HG02623 (cell line): ENCODE measurements around the gene RXFP4.
"Not testable (repeated sequence)": the region's sequence is repeated elsewhere in the genome, so short reads cannot be mapped to it uniquely, and the experiment has no call there.

Source experiments
- ATAC-seq: cut with Tn5 transposase; IDR thresholded peaks from one replicate; pipeline ENCODE4 v1.9.1; 2021; ENCODE audit warnings: moderate library complexity; ENCODE audit not compliant: unreplicated experiment

Gene RXFP4

DNA sequence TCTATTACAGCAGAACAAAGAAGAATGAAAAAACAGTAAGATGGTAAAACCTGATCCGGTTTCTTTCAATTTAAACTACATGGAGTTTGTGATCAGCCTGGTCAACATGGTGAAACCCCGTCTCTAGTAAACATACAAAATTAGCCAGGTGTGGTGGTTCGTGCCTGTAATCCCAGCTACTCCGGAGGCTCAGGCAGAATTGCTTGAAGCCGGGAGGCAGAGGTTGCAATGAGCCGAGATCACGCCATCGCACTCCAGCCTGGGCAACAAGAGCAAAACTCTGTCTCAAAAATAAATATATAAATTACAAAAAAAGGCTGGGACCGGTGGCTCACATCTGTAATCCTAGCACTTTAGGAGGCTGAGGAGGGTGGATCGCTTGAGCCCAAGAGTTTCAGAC lies 10.7 kb upstream of the RXFP4 start:
- not testable (repeated sequence) for ATAC-seq

- ATAC-seq = no peak
Observed at GRCh38 chr1:155931332-155932038, 10.0 kb upstream of the RXFP4 start.

DNA sequence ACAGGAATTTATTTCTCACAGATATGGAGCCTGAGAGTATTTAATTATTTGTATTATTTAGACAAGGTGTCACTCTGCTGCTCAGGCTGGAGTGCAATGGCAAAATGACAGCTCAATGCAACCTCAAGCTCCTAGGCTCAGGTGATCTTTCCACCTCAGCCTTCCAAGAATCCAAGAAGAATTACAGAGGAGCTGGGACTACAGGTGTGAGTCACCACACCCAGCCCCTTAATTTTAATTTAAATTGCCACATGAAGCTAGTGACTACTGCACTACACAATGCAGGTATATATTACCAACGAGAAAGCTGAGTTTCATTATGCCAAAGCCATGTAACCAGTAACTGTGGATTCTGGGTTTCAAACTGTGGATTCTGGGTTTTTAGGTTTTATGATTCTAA lies 9.4 kb upstream of the RXFP4 start:
- no peak for ATAC-seq

DNA sequence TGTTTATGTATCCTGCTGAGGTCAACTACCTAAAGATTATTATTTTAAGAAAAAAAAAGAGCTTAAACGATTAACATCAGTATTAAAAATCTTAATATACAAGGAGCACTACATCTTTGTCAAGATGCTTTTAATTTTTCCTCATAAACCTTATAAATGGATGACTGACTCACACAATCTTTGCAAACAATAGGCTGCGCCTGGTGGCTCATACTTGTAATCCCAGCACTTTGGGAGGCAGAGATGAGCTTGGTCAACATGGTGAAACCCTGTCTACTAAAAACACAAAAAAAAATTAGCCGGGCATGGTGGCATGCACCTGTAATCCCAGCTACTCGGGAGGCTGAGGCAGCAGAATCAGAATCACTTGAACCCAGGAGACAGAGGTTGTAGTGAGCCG lies 9.0 kb upstream of the RXFP4 start:
- no peak for ATAC-seq

- ATAC-seq = no peak
Observed at GRCh38 chr1:155933591-155934096, 7.8 kb upstream of the RXFP4 start.

DNA sequence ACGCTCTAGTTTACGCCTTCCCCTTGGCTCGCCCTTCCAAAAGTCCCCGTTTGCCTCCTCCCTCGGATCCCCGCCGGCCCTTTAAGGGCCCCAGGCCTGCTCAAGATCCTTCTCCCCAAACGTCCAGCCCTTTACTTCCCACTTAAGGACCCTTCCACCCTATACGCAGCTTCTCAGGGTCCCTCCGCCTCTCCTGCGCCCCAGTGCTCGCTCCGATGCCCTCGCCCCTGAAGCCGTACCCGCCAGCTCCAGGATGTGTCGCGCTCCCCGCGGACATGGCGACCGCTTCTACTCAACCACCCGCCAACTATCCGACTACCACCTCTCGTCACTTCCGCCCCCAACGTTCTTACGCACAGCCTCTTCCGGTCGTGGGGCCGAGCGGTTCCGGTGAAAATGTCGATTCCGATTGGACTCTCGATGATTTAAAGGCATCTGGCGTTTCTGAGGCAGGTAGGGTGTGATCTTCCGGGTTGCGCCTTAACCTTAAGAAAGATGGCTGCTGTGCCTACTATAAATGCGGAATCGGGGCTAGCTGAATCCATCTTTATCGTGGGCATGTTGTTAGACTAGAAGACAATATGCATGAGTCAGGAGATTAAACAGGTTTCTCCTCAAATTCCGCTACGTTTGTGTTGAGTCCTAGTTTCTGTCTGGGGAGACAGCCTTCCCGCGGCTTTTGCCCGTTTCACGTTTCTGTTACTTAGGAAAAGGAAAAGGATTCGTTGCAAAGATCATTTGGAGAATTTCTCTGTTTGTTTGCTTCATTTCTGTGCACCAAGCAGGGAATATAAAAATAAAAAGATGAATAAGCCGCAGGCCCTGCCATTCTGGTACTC lies 7.1 kb upstream of the RXFP4 start, which contains the start of gene KHDC4:
TSS of gene KHDC4 (minus strand) at position 317 of the 839 bp plus-strand sequence. CDS start at position 277, 40 bp downstream.
- ATAC-seq = peak; percentile 91

DNA sequence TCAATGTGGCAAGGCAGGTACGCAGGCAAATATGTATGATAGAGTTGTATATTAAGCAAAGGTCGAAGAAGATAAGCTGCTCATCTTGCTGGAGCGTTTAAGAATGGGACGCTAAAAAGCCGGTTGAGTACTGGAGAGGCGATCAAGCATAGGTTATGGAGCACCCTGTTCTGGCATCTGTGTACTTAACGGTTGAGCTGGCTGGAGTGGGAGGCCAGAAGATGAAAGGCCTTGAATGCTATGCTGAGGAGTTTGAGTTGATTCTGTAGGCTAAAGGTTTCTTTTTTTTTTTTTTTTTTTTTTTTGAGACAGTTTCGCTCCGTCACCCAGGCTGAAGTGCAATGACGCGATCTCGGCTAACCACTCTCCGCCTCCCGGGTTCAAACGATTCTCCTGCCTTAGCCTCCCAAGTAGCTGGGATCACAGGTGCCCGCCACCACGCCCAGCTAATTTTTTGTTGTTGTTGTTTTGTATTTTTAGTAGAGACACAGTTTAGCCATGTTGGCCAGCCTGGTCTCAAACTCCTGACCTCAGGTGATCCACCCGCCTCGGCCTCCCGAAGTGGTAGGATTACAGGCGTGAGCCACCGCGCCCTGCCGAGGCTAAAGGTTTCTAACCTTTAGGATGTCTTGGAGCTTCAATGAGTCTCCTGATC lies 6.4 kb upstream of the RXFP4 start:
- no peak for ATAC-seq

- ATAC-seq = no peak
Observed at GRCh38 chr1:155938220-155938627, 3.2 kb upstream of the RXFP4 start.

- ATAC-seq = no peak
Observed at GRCh38 chr1:155940482-155940992, 901 bp upstream of the RXFP4 start.

DNA sequence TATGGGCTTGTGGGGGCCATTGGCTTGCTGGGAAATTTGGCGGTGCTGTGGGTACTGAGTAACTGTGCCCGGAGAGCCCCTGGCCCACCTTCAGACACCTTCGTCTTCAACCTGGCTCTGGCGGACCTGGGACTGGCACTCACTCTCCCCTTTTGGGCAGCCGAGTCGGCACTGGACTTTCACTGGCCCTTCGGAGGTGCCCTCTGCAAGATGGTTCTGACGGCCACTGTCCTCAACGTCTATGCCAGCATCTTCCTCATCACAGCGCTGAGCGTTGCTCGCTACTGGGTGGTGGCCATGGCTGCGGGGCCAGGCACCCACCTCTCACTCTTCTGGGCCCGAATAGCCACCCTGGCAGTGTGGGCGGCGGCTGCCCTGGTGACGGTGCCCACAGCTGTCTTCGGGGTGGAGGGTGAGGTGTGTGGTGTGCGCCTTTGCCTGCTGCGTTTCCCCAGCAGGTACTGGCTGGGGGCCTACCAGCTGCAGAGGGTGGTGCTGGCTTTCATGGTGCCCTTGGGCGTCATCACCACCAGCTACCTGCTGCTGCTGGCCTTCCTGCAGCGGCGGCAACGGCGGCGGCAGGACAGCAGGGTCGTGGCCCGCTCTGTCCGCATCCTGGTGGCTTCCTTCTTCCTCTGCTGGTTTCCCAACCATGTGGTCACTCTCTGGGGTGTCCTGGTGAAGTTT lies 550 bp downstream of the RXFP4 start:
- ATAC-seq = no peak

DNA sequence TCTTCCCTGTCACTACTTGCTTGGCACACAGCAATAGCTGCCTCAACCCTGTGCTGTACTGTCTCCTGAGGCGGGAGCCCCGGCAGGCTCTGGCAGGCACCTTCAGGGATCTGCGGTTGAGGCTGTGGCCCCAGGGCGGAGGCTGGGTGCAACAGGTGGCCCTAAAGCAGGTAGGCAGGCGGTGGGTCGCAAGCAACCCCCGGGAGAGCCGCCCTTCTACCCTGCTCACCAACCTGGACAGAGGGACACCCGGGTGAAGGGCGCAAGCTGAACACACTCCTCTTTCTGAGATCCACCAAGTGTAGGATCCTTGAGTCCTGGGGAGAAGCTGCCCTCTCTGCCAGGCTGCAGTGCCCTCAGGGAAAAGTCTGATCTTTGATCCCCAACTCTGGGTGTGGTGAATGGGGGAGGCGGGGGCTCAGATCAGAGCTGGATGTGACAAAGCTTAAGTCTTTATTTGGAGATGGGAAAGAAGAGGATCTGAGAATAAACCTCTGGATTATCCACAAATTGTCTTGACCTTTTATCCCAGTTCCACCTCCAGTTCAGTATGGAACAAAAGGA lies 1.2 kb downstream of the RXFP4 start:
- ATAC-seq = no peak

GRCh38 chr1:155944444-155944799 lies 3.0 kb downstream of the RXFP4 start:
- no peak for ATAC-seq

DNA sequence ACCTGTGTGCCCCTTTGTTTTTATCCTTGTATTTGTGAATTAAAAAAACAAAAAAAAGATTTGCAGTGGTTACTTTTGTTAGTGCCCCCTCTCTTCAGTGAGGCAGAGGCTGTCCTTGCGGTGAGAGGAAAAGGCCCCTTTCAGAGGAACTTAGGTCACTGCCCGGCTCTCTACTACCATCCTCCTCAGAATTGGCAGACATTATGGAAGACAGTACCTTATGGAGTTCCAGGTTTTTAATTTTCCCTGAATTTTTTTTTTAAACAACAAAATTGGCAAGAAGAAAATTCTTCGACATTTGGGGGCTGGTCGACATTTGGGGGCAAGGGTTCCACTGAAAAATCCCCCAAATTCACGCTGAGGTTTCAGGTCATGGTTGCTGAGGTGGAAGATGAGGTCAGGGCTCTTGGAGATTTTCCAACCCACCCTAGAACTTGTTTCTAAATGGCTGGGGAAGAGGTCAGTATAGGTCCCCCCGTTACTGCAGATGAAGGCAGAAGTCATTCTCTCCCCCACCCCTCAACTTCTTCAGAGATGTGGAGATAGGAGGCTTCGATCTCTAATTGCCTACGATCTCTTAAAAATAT lies 5.3 kb downstream of the RXFP4 start:
- ATAC-seq = peak; percentile 15

GRCh38 chr1:155947292-155947691 lies 5.9 kb downstream of the RXFP4 start:
- ATAC-seq = no peak

- no peak for ATAC-seq
Observed at GRCh38 chr1:155947741-155948140, 6.3 kb downstream of the RXFP4 start.

- no peak for ATAC-seq
Observed at GRCh38 chr1:155950829-155951228, 9.4 kb downstream of the RXFP4 start.

DNA sequence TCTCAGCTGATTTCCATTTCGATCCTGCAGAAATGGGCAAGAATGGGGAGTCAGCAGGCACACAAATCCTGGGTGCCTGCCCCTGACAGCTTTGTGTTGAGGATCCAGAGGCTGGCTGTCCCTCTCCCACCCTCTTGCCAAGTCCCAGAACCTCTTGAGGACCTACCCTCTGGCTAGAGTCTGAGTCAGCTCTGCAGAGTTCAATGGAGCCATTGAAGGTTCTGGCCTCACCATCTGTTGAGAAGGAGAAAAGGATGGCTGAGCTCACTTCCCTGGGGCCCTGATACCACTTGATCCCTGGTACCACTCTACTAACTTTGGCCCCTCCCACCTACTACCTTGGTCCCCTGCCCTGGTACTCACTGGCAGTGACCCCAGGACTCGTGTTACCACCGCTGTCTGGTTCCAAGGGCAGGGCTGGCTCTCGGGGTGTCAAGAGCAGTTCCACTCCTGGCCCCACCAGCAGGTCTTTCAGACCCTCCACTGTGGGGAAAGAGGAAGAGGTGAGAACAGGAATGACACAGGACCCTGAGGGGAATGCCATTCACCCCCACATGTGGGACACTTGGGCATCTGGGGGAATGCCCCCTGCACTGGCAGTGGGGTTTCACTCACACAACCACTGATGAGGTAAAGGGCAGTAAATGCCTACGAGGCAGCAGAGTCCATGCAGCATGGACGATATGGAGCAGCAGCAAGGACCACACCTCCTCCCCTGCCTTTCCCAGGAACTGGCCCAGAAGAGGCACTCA lies 10.5 kb downstream of the RXFP4 start:
- no peak for ATAC-seq

DNA sequence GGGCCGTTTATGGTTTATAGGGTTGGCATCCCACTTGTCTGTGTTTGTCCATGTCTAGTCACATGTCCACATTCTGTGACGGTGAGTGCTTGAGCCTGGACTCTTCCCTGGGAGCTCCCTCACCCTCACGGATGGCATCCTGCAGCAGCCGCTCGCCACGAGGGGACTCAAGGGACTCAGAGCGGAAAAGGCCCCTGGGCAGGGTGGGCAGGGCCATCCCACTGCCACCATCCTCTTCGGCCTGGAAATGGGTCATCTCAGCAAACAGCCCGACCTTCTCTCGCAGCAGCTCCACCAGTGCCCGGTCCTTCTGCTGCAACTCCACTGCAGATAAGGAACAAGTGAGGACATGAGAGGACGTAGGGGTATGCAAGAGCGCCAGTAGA lies 11.1 kb downstream of the RXFP4 start:
- ATAC-seq = no peak

GRCh38 chr1:155954645-155955044 lies 13.2 kb downstream of the RXFP4 start:
- no peak for ATAC-seq
